Measurements from ENCODE around the gene ARL10.

ARL10 gene

DNA sequence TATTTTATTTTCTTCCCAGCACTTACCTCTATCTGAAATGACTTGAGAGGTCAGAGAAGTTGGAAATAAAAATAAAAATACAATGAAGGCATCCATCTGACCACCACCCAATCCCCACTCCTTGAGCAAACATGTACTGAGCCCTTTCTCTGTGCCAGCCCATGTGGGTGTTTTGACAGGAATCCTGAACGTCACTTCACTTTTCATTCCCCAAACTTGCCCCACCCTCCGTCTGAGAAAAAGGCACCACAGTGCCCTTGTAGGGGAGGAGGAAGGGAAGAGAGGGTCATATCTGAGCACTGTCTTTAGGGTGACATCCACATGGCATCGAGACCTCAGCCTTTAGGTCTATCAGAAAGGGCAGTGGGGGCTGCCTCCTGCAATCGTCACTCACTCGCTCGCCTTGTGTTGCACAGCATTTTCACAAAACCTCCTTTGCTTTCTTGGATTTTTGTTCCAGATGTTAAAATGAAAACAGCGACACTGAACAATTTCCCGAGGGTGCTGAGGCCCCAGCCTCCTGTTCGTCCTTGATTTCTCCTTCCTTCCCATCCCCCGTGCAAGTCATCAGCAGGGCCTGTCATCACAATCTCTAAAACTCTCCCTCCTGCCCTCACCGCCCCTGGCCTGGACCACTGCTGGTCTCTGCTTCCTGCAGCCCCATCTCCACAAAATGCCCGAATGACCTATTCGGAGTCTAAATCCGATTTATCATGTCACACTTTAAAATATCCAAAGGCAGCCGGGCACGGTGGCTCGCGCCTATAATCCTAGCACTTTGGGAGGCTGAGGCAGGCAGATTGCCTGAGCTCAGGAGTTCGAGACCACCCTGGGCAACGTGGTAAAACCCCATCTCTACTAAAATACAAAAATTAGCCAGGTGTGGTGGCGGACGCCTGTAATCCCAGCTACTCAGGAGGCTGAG, 36.3 kb downstream of the ARL10 start:
- ATAC-seq (ENCODE audit: insufficient read depth, low read depth) (no peak), DNase-seq (no peak)
- Histone ChIP-seq H3K9me3 (ENCODE audit: insufficient read depth, low read length, severe bottlenecking) (no peaks in the 10 kb centered on the region), H3K4me3 (ENCODE audit: low read depth in 1 of 2, low read length in 2 of 2) (no peak overlapping the region), H3K36me3 (ENCODE audit: insufficient read depth, low read length) (peaks cover 25% of the 10 kb centered on the region), H3K79me2 (ENCODE audit: insufficient read depth, low read length) (no peaks in the 10 kb centered on the region), H3K27me3 (ENCODE audit: insufficient read depth, low read length, poor library complexity) (no peaks in the 10 kb centered on the region), H2AFZ (ENCODE audit: low read depth, low read length) (no peak overlapping the region), H3K4me2 (ENCODE audit: insufficient read depth, low read length) (no peak overlapping the region), H4K20me1 (ENCODE audit: insufficient read depth, low read length) (no peaks in the 10 kb centered on the region), H3K27ac (ENCODE audit: low read length) (no peak overlapping the region), H3K4me1 (ENCODE audit: insufficient read depth, low read length) (no peaks in the 10 kb centered on the region), H3K9ac (ENCODE audit: low read depth, low read length) (no peak overlapping the region)
- no peak for TF ChIP-seq EZH2 (IDR thresholded peaks at IDR 0.05; ENCODE audit: borderline replicate concordance, low read depth, low read length, severe bottlenecking)
- TF ChIP-seq, protein P1, sequence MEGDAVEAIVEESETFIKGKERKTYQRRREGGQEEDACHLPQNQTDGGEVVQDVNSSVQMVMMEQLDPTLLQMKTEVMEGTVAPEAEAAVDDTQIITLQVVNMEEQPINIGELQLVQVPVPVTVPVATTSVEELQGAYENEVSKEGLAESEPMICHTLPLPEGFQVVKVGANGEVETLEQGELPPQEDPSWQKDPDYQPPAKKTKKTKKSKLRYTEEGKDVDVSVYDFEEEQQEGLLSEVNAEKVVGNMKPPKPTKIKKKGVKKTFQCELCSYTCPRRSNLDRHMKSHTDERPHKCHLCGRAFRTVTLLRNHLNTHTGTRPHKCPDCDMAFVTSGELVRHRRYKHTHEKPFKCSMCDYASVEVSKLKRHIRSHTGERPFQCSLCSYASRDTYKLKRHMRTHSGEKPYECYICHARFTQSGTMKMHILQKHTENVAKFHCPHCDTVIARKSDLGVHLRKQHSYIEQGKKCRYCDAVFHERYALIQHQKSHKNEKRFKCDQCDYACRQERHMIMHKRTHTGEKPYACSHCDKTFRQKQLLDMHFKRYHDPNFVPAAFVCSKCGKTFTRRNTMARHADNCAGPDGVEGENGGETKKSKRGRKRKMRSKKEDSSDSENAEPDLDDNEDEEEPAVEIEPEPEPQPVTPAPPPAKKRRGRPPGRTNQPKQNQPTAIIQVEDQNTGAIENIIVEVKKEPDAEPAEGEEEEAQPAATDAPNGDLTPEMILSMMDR (IDR thresholded peaks at IDR 0.05; ENCODE audit: borderline replicate concordance, extremely low read depth, low read length, poor library complexity, severe bottlenecking), result no peak

DNA sequence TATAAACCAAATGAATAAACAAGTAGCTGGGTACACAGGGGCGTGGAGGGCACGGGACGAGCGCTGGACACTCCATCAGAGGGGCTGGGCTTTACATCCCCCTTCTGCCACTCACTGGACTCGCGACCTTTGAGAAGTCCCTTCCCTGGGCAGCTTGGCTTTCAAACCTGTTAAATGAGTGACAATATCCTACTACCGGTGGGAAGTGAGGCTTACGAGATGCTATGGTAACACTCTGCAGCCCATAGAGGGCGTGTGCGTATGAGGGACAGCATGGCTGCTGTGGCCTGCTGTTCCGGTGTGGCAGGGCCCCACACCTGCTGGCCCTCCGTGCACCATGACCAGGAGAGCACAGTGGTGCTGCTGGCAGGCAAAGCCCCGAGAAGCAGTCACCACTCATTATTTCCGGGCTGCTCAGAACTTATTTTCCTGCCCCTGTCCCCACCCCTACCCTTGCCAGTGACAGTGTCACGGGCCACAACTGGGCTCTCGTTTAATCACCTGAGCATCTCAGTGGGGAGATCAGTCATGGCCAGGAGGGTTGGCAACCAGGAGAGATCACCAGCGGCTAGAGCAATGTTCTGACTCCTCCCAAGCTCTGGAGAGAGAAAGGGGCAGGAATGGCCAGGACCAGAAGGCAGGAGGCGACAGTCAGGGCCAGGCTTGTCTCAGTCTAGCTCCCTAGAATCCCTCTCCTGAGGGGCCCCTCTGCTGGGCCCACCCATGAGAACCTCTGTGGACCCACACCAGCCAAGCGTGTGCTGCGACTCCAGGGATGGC, 40.6 kb downstream of the ARL10 start:
- Histone ChIP-seq H3K9ac (ENCODE audit: low read depth, low read length) (no peak overlapping the region), H3K4me1 (ENCODE audit: insufficient read depth, low read length) (no peaks in the 10 kb centered on the region), H3K4me2 (ENCODE audit: insufficient read depth, low read length) (no peak overlapping the region), H3K9me3 (ENCODE audit: insufficient read depth, low read length, severe bottlenecking) (no peaks in the 10 kb centered on the region), H3K79me2 (ENCODE audit: insufficient read depth, low read length) (no peaks in the 10 kb centered on the region), H3K27ac (ENCODE audit: low read length) (no peak overlapping the region), H2AFZ (ENCODE audit: low read depth, low read length) (no peak overlapping the region), H3K27me3 (ENCODE audit: insufficient read depth, low read length, poor library complexity) (no peaks in the 10 kb centered on the region), H3K4me3 (ENCODE audit: low read depth in 1 of 2, low read length in 2 of 2) (no peak overlapping the region), H3K36me3 (ENCODE audit: insufficient read depth, low read length) (peaks cover 42% of the 10 kb centered on the region), H4K20me1 (ENCODE audit: insufficient read depth, low read length) (peaks cover 3% of the 10 kb centered on the region; the same call in 1 of the 2 replicates)
- no peak for TF ChIP-seq EZH2 (IDR thresholded peaks at IDR 0.05; ENCODE audit: borderline replicate concordance, low read depth, low read length, severe bottlenecking)
- TF ChIP-seq, protein P1 (IDR thresholded peaks at IDR 0.05; ENCODE audit: borderline replicate concordance, extremely low read depth, low read length, poor library complexity, severe bottlenecking), result peak; percentile 14
- ATAC-seq (ENCODE audit: insufficient read depth, low read depth) (no peak), DNase-seq (no peak)

DNA sequence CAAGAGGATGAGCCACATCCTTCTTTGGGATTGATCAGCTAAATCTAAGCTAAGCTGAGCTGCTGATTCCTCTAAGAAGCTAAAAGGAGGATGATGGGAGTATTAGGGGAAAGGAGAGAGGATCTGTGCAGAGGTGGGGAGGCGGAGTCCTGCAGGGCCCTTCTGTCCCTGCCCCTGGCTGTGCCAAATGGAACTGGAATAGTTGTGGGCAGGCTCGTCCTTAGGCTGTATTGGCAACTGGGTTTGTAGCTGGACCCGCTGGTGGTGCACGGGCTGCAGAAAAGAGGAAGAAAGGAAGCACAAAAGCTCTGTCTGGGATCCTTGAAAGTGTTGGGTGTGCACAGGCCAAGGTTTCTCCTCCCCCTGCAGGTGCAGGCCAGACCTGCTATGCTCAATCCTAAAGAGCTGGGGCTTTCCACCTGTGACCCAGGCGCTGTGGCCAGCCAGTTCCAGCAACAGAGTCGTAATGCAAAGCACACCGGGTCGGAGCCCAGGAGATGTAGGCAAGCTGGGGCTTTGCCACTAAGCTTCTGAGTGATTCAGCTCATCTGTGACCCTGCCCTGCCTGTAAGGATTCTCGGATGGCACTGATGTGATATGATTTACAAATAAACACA, 41.3 kb downstream of the ARL10 start:
- no peaks in the 10 kb centered on the region; the same call in 1 of the 2 replicates for H3K4me1 ChIP-seq (ENCODE audit: insufficient read depth, low read length)
- H3K9ac ChIP-seq (ENCODE audit: low read depth, low read length), result no peak overlapping the region
- no peak overlapping the region for H2AFZ ChIP-seq (ENCODE audit: low read depth, low read length)
- no peak overlapping the region for H3K27ac ChIP-seq (ENCODE audit: low read length)
- H3K4me3 ChIP-seq (ENCODE audit: low read depth in 1 of 2, low read length in 2 of 2), result no peak overlapping the region
- ATAC-seq (ENCODE audit: insufficient read depth, low read depth) (no peak), DNase-seq (no peak)
- H3K79me2 ChIP-seq (ENCODE audit: insufficient read depth, low read length), result peaks cover 4% of the 10 kb centered on the region; the same call in 1 of the 2 replicates
- peaks cover 48% of the 10 kb centered on the region for H3K36me3 ChIP-seq (ENCODE audit: insufficient read depth, low read length)
- TF ChIP-seq, protein P1 (IDR thresholded peaks at IDR 0.05; ENCODE audit: borderline replicate concordance, extremely low read depth, low read length, poor library complexity, severe bottlenecking), result no peak
- no peak for TF ChIP-seq EZH2 (IDR thresholded peaks at IDR 0.05; ENCODE audit: borderline replicate concordance, low read depth, low read length, severe bottlenecking)
- no peaks in the 10 kb centered on the region for H3K27me3 ChIP-seq (ENCODE audit: insufficient read depth, low read length, poor library complexity)
- H3K4me2 ChIP-seq (ENCODE audit: insufficient read depth, low read length), result no peak overlapping the region
- peaks cover 7% of the 10 kb centered on the region; the same call in 1 of the 2 replicates for H4K20me1 ChIP-seq (ENCODE audit: insufficient read depth, low read length)
- H3K9me3 ChIP-seq (ENCODE audit: insufficient read depth, low read length, severe bottlenecking), result no peaks in the 10 kb centered on the region

Data from DND-41 (cell line).